ENCODE measurements around the gene GJA5.

Gene GJA5

GRCh38 chr1:147785794-147786506 lies 25.5 kb upstream of the GJA5 start:
- Histone ChIP-seq H3K27me3 (ENCODE audit: control insufficient read depth in 1 of 2, insufficient read depth in 2 of 2, low read length in 2 of 2) (peaks cover 0 to 4% of the 10 kb centered on the region in 2 donors), H3K27ac (ENCODE audit: low read length) (no peak overlapping the region)

GRCh38 chr1:147784941-147785340 lies 24.5 kb upstream of the GJA5 start:
- no peaks in the 10 kb centered on the region for H3K4me1 ChIP-seq (ENCODE audit: control insufficient read depth, insufficient read depth, low read length)
- H3K9me3 ChIP-seq (ENCODE audit: control insufficient read depth in 2 of 2, low read length in 2 of 2) = no peaks in the 10 kb centered on the region
- H3K4me3 ChIP-seq (ENCODE audit: low read length in 2 of 2) = no peak overlapping the region
- H3K27me3 ChIP-seq (ENCODE audit: control insufficient read depth in 1 of 2, insufficient read depth in 2 of 2, low read length in 2 of 2) = peaks cover 0 to 4% of the 10 kb centered on the region in 2 donors
- no peak overlapping the region for H3K9ac ChIP-seq (ENCODE audit: low read length in 2 of 2)
- H3K27ac ChIP-seq (ENCODE audit: low read length) = no peak overlapping the region
- H3K36me3 ChIP-seq (ENCODE audit: control insufficient read depth in 2 of 2, insufficient read depth in 2 of 2, low read length in 2 of 2) = no peaks in the 10 kb centered on the region

More at GRCh38 chr1:147785794-147786506, 25.5 kb upstream of the GJA5 start:
- no peaks in the 10 kb centered on the region for H3K4me1 ChIP-seq (ENCODE audit: control insufficient read depth, insufficient read depth, low read length)
- H3K4me3 ChIP-seq (ENCODE audit: low read length in 2 of 2) = no peak overlapping the region
- no peaks in the 10 kb centered on the region for H3K36me3 ChIP-seq (ENCODE audit: control insufficient read depth in 2 of 2, insufficient read depth in 2 of 2, low read length in 2 of 2)
- no peak overlapping the region for H3K9ac ChIP-seq (ENCODE audit: low read length in 2 of 2)
- H3K9me3 ChIP-seq (ENCODE audit: control insufficient read depth in 2 of 2, low read length in 2 of 2) = no peaks in the 10 kb centered on the region

GRCh38 chr1:147781056-147781471 lies 20.7 kb upstream of the GJA5 start:
- Histone ChIP-seq H3K27me3 (ENCODE audit: control insufficient read depth in 1 of 2, insufficient read depth in 2 of 2, low read length in 2 of 2) (peaks cover 0 to 2% of the 10 kb centered on the region in 2 donors), H3K9me3 (ENCODE audit: control insufficient read depth in 2 of 2, low read length in 2 of 2) (no peaks in the 10 kb centered on the region), H3K4me1 (ENCODE audit: control insufficient read depth, insufficient read depth, low read length) (no peaks in the 10 kb centered on the region), H3K36me3 (ENCODE audit: control insufficient read depth in 2 of 2, insufficient read depth in 2 of 2, low read length in 2 of 2) (no peaks in the 10 kb centered on the region), H3K27ac (ENCODE audit: low read length) (no peak overlapping the region), H3K9ac (ENCODE audit: low read length in 2 of 2) (no peak overlapping the region), H3K4me3 (ENCODE audit: low read length in 2 of 2) (no peak overlapping the region)

GRCh38 chr1:147777694-147778093 lies 17.3 kb upstream of the GJA5 start:
- H3K4me1 ChIP-seq (ENCODE audit: control insufficient read depth, insufficient read depth, low read length) = no peaks in the 10 kb centered on the region
- no peaks in the 10 kb centered on the region for H3K9me3 ChIP-seq (ENCODE audit: control insufficient read depth in 2 of 2, low read length in 2 of 2)
- no peak overlapping the region for H3K27ac ChIP-seq (ENCODE audit: low read length)
- peaks cover 7 to 9% of the 10 kb centered on the region in 2 donors for H3K27me3 ChIP-seq (ENCODE audit: control insufficient read depth in 1 of 2, insufficient read depth in 2 of 2, low read length in 2 of 2)
- no peaks in the 10 kb centered on the region for H3K36me3 ChIP-seq (ENCODE audit: control insufficient read depth in 2 of 2, insufficient read depth in 2 of 2, low read length in 2 of 2)
- H3K4me3 ChIP-seq (ENCODE audit: low read length in 2 of 2) = no peak overlapping the region
- H3K9ac ChIP-seq (ENCODE audit: low read length in 2 of 2) = no peak overlapping the region

GRCh38 chr1:147773215-147773715 lies 12.9 kb upstream of the GJA5 start:
- Histone ChIP-seq H3K9me3 (ENCODE audit: control insufficient read depth in 2 of 2, low read length in 2 of 2) (no peaks in the 10 kb centered on the region), H3K36me3 (ENCODE audit: control insufficient read depth in 2 of 2, insufficient read depth in 2 of 2, low read length in 2 of 2) (no peaks in the 10 kb centered on the region), H3K4me1 (ENCODE audit: control insufficient read depth, insufficient read depth, low read length) (no peaks in the 10 kb centered on the region), H3K9ac (ENCODE audit: low read length in 2 of 2) (no peak overlapping the region), H3K27me3 (ENCODE audit: control insufficient read depth in 1 of 2, insufficient read depth in 2 of 2, low read length in 2 of 2) (peaks cover 9% of the 10 kb centered on the region in 2 donors), H3K27ac (ENCODE audit: low read length) (no peak overlapping the region), H3K4me3 (ENCODE audit: low read length in 2 of 2) (peak overlapping the region in 1 of 2 donors; percentile 8)

GRCh38 chr1:147772570-147772969 lies 12.2 kb upstream of the GJA5 start:
- Histone ChIP-seq H3K9me3 (ENCODE audit: control insufficient read depth in 2 of 2, low read length in 2 of 2) (no peaks in the 10 kb centered on the region), H3K4me1 (ENCODE audit: control insufficient read depth, insufficient read depth, low read length) (no peaks in the 10 kb centered on the region), H3K4me3 (ENCODE audit: low read length in 2 of 2) (no peak overlapping the region), H3K27me3 (ENCODE audit: control insufficient read depth in 1 of 2, insufficient read depth in 2 of 2, low read length in 2 of 2) (peaks cover 9% of the 10 kb centered on the region in 2 donors), H3K36me3 (ENCODE audit: control insufficient read depth in 2 of 2, insufficient read depth in 2 of 2, low read length in 2 of 2) (no peaks in the 10 kb centered on the region), H3K27ac (ENCODE audit: low read length) (no peak overlapping the region), H3K9ac (ENCODE audit: low read length in 2 of 2) (no peak overlapping the region)

GRCh38 chr1:147771226-147772125 lies 11.1 kb upstream of the GJA5 start:
- H3K27ac ChIP-seq (ENCODE audit: low read length) = no peak overlapping the region
- no peak overlapping the region for H3K4me3 ChIP-seq (ENCODE audit: low read length in 2 of 2)
- no peaks in the 10 kb centered on the region for H3K9me3 ChIP-seq (ENCODE audit: control insufficient read depth in 2 of 2, low read length in 2 of 2)
- no peaks in the 10 kb centered on the region for H3K4me1 ChIP-seq (ENCODE audit: control insufficient read depth, insufficient read depth, low read length)
- H3K27me3 ChIP-seq (ENCODE audit: control insufficient read depth in 1 of 2, insufficient read depth in 2 of 2, low read length in 2 of 2) = peaks cover 9% of the 10 kb centered on the region in 2 donors
- H3K9ac ChIP-seq (ENCODE audit: low read length in 2 of 2) = no peak overlapping the region
- no peaks in the 10 kb centered on the region for H3K36me3 ChIP-seq (ENCODE audit: control insufficient read depth in 2 of 2, insufficient read depth in 2 of 2, low read length in 2 of 2)

- peaks cover 2 to 9% of the 10 kb centered on the region in 2 donors for H3K27me3 ChIP-seq (ENCODE audit: control insufficient read depth in 1 of 2, insufficient read depth in 2 of 2, low read length in 2 of 2)
- no peaks in the 10 kb centered on the region for H3K9me3 ChIP-seq (ENCODE audit: control insufficient read depth in 2 of 2, low read length in 2 of 2)
- H3K4me1 ChIP-seq (ENCODE audit: control insufficient read depth, insufficient read depth, low read length) = no peaks in the 10 kb centered on the region
- H3K9ac ChIP-seq (ENCODE audit: low read length in 2 of 2) = no peak overlapping the region
- H3K4me3 ChIP-seq (ENCODE audit: low read length in 2 of 2) = no peak overlapping the region
- H3K27ac ChIP-seq (ENCODE audit: low read length) = no peak overlapping the region
- no peaks in the 10 kb centered on the region for H3K36me3 ChIP-seq (ENCODE audit: control insufficient read depth in 2 of 2, insufficient read depth in 2 of 2, low read length in 2 of 2)
Measured at GRCh38 chr1:147769106-147769505, 8.7 kb upstream of the GJA5 start.

- Histone ChIP-seq H3K4me1 (ENCODE audit: control insufficient read depth, insufficient read depth, low read length) (no peaks in the 10 kb centered on the region), H3K4me3 (ENCODE audit: low read length in 2 of 2) (no peak overlapping the region), H3K27me3 (ENCODE audit: control insufficient read depth in 1 of 2, insufficient read depth in 2 of 2, low read length in 2 of 2) (peaks cover 2 to 6% of the 10 kb centered on the region in 2 donors), H3K9me3 (ENCODE audit: control insufficient read depth in 2 of 2, low read length in 2 of 2) (no peaks in the 10 kb centered on the region), H3K9ac (ENCODE audit: low read length in 2 of 2) (no peak overlapping the region), H3K36me3 (ENCODE audit: control insufficient read depth in 2 of 2, insufficient read depth in 2 of 2, low read length in 2 of 2) (no peaks in the 10 kb centered on the region), H3K27ac (ENCODE audit: low read length) (no peak overlapping the region)
Measured at GRCh38 chr1:147768582-147768981, 8.2 kb upstream of the GJA5 start.

- no peak overlapping the region for H3K4me3 ChIP-seq (ENCODE audit: low read length in 2 of 2)
- no peak overlapping the region for H3K9ac ChIP-seq (ENCODE audit: low read length in 2 of 2)
- H3K27me3 ChIP-seq (ENCODE audit: control insufficient read depth in 1 of 2, insufficient read depth in 2 of 2, low read length in 2 of 2) = peaks cover 0 to 4% of the 10 kb centered on the region in 2 donors
- no peaks in the 10 kb centered on the region for H3K4me1 ChIP-seq (ENCODE audit: control insufficient read depth, insufficient read depth, low read length)
- no peaks in the 10 kb centered on the region for H3K36me3 ChIP-seq (ENCODE audit: control insufficient read depth in 2 of 2, insufficient read depth in 2 of 2, low read length in 2 of 2)
- no peak overlapping the region for H3K27ac ChIP-seq (ENCODE audit: low read length)
- no peaks in the 10 kb centered on the region for H3K9me3 ChIP-seq (ENCODE audit: control insufficient read depth in 2 of 2, low read length in 2 of 2)
Measured at GRCh38 chr1:147768101-147768500, 7.7 kb upstream of the GJA5 start.

Measured in stomach smooth muscle (tissue), 2 donors.